VCaP (cell line): ENCODE results near the gene JAKMIP1.

ENCODE experiments used
- H3K27ac ChIP-seq: fragments of 450-650 bp; 2 replicates; pipeline ENCODE4 v1.5.1; 2017
- CTCF ChIP-seq: fragments of 450-650 bp; conservative IDR thresholded peaks from 2 replicates; pipeline ENCODE4 v1.5.1; 2017; ENCODE audit warnings: mild to moderate bottlenecking, moderate library complexity

JAKMIP1 gene

GRCh38 chr4:6125103-6125651, 75.2 kb downstream of the JAKMIP1 start:
- H3K27ac ChIP-seq = no peak overlapping the region
- TF ChIP-seq CTCF = no peak

DNA sequence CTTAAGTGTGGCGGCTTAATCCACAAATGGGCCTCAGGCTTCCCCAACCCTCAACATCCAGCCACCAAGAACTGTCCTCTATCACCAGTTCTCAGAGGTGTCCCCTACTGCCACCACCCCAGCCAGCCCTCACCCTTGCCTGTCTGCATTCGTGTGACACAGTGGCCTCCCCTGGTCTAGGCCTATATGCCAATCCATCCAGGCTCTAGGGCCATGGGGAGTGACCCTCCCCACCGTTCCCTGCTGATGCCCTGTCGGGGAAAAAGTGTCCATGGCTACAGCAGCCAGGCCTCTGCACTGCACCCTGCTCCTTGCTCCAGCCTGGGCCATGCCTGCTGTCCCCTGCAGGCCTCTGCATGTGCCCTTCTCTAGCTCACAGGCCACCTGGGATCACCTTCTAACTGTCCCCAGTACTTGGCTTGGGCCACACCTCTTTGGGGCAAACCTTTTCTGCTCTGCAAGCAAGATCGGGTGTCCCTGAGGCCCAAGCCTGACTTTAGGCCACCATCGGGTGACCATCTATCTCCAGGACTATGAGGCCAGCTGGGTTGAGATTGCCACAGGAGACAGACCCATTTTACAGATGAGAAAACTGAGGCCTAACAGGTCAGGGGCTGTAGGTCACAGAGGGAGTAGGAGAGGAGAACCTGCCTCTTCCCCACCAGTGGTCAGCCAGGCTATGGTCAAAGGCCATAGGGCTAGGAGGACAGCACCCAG, 75.8 kb downstream of the JAKMIP1 start:
- no peak for TF ChIP-seq CTCF

GRCh38 chr4:6123976-6124375, 76.4 kb downstream of the JAKMIP1 start:
- H3K27ac ChIP-seq = no peak overlapping the region
- TF ChIP-seq CTCF = no peak

More for the DNA sequence above, 75.8 kb downstream of the JAKMIP1 start:
- no peak overlapping the region for H3K27ac ChIP-seq

DNA sequence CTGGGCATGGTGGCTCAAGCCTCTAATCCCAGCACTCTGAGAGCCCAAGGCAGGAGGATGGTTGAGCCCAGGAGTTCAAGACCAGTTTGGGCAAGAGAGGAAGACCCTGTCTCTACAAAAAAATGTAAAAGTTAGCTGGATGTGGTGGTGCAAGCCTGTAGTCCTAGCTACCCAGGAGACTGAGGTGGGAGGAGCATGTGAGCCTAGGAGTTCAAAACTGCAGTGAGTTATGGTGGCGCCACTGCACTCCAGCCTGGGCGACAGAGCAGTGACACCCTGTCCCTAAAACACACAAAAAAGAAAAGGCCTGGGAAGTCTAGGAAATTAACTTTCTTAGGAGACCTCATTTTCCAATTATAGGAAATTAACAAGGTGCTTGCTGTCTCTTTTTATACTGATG, 76.8 kb downstream of the JAKMIP1 start:
- H3K27ac ChIP-seq = no peak overlapping the region
- TF ChIP-seq CTCF = no peak

DNA sequence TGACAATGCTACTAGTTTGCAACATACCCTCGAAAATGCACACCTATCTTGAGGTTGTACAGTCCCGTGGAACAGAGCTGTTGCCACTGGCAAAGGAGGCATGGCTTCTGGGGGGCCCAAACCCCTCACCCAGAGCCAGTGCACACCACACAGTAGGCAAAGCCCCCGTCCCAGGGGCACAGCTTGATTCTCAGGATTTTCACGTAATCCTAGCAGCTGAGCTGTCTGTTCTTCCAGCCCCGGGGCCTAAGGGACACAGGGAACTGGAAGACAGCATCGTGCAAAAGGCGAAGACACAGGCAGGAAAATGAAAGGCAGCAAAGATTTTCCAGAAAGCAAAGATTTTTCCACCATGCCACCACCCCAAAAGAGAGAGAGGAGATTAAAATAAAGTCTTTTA, 77.2 kb downstream of the JAKMIP1 start:
- no peak overlapping the region for H3K27ac ChIP-seq
- no peak for TF ChIP-seq CTCF

DNA sequence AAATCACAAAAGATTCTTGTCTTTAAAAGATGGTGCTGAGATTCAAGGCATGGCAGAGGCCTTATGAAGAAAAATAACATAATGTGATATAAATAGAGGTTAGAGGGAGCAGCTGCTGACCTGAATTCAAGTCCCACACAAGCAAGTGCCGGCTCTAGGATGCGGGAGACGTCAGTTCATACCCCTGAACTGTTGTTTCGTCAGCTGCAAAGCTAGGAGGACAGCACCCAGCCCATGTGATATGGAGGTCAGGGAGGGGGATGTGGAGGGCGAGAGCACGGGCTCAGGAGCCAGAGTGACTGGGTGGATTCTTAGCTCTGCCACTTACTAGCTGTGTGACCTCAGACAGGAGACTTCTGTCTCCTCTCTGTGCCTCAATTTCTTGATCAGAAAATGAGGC, 77.9 kb downstream of the JAKMIP1 start:
- no peak overlapping the region for H3K27ac ChIP-seq
- TF ChIP-seq CTCF = no peak

- H3K27ac ChIP-seq = no peak overlapping the region
- no peak for TF ChIP-seq CTCF
These were observed 78.4 kb downstream of the JAKMIP1 start for GRCh38 chr4:6121941-6122340.
